HG02798 (cell line): Measurements from ENCODE around the gene HEATR1.
"Not testable (repeated sequence)": the region's sequence is repeated elsewhere in the genome, so short reads cannot be mapped to it uniquely, and the experiment has no call there.

Experiments
- ATAC-seq: cut with Tn5 transposase; IDR thresholded peaks from one replicate; pipeline ENCODE4 v1.9.1; 2021; ENCODE audit warnings: mild to moderate bottlenecking; ENCODE audit not compliant: unreplicated experiment, poor library complexity

Gene HEATR1

DNA sequence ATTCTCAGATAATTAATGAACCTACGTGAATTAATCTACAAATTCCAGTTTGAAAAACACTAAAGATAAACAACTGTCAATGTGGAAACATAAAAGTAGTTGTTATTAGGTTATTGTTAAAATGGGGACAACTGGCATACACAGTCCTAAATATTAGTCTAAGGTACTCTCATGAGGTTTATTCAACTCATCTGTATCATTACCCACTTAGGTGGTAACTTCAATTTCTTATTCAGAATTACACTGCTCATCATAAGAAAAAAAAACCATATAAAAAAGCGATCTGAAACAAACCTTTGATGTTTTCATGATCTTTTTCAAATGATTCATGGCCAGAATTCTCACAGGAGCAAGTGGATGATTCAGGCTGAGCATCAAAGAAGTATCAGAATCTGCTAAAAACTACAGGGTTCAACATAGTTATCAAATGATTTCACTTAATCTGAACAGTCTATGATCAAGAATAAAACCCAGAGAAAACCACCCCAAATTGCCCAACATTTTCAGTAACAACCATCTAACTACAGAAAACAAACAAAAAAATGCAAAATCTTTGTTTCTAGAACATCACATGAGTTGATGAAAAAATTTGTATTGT is 13.7 kb downstream of the HEATR1 start:
- no peak for ATAC-seq

GRCh38 chr1:236589531-236589930 is 14.8 kb downstream of the HEATR1 start:
- ATAC-seq: no peak

DNA sequence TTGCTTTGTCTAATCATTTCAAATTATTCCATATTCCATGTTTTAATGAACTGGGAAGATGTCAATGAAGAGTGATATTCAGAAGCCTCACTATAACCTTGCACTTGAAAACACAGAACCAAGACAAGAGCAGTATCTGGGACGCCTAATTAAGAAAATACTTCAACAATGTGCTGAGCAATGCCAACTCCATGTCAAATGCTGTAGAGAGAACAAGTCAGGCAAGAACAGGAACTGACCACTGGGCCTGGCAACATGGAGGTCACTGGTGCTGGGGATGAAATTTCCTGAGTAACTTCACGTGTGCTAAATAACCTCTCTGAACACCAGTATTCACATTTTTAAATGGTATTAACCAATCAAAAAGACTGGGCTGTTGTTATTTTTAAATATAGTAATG is 22.8 kb downstream of the HEATR1 start:
- ATAC-seq: no peak

DNA sequence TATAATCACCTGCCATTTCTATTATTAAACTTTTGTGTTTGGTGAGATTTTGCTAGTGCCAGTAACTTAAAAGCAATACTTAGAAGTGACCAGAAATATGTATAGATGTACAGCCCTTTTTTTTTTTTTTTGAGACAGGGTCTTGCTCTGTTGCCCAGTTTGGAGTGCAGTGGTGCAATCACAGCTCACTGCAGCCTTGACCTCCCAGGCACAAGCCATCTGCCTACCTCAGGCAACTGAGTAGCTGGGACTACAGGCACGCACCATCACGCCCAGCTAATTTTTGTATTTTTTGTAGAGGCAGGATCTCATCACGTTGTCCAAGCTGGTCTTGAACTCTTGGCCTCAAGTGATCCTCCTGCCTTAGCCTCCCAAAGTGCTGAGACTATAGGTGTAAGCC is 23.9 kb downstream of the HEATR1 start:
- ATAC-seq: not testable (repeated sequence)

GRCh38 chr1:236578661-236579060 is 25.7 kb downstream of the HEATR1 start:
- no peak for ATAC-seq

GRCh38 chr1:236577041-236577440 is 27.3 kb downstream of the HEATR1 start:
- not testable (repeated sequence) for ATAC-seq

- ATAC-seq: no peak
These were observed 28.3 kb downstream of the HEATR1 start for GRCh38 chr1:236576004-236576403.

DNA sequence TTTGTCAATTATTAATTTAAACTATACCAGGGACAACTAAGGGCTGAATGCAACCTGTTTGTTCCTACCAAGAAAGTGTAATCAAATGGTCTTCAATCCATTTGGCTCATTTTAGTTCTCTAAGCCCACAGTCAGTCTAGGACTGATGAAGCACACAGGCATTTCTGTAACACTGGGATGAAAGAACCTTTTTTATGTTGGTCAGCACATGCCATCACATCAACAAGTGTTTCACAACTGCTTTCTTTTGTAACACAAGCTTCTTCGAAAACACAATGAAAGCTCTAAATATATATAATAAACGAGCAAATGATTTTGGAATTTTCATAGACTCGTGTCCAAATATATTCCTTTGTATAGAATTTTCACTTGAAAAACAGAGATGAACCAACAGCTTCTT is 28.8 kb downstream of the HEATR1 start:
- ATAC-seq: no peak

- ATAC-seq: no peak
These were observed 35.9 kb downstream of the HEATR1 start for GRCh38 chr1:236568285-236568894.

GRCh38 chr1:236565530-236565929 is 38.8 kb downstream of the HEATR1 start:
- ATAC-seq: no peak

DNA sequence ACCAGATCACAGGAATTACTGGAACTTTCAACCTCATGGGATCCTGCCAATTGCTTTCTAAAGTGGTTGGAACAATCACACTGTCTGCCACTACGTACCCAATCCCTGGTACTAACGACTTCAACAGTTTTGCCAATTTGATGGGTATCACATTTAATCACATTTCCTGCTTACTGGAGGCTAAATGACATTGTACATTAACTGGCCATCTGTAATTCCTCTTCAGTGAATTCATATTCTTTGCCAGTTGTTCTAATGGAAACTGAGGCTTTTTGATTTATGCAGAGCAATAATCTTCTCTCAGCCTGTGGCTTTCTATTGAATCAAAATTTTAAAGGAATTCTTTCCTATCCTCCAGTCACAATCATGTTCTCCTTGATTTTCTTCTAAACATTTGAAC is 42.3 kb downstream of the HEATR1 start:
- no peak for ATAC-seq

- no peak for ATAC-seq
These were observed 44.0 kb downstream of the HEATR1 start for GRCh38 chr1:236560213-236560771.

DNA sequence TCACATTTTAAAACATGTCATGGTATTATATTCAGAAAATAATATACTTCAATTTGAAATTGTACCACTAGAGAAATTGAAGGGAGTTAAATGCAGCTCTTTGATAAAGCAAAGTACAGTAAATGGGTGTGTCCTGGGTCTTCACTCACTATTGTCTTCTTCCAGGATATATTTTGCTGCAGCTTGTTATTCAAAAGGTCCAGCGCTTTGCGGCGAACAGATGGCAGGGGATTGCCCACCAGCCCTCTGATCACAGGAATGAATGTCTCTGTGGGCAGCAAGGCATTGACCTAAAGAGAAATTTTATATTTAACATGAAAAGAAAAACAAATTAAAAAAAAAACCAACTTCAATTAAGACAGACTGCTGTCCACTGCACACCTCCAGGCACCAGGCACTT is 45.5 kb downstream of the HEATR1 start:
- ATAC-seq: no peak

GRCh38 chr1:236558081-236558480 is 46.2 kb downstream of the HEATR1 start:
- no peak for ATAC-seq

DNA sequence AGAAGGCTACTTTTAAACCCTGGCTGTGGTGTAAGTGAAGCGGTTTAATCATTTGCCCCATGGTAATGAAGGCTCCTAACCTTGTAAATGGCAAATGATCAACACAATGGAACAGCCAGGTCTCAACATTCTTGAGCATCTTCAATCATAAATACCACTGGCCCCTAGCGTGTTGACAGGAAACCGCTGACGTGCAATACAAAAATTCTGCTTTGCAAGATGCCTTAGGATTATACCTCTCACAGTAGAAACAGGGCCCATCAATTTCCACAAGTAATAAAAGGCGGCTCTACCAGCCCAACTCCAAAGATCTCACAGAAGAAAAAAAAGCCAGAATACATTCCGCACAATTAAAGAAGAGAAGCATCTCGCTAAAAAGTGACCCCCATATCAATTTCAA is 47.7 kb downstream of the HEATR1 start:
- ATAC-seq: no peak

GRCh38 chr1:236553370-236553769 is 50.9 kb downstream of the HEATR1 start:
- no peak for ATAC-seq

- no peak for ATAC-seq
These were observed 51.4 kb downstream of the HEATR1 start for GRCh38 chr1:236552901-236553300.

DNA sequence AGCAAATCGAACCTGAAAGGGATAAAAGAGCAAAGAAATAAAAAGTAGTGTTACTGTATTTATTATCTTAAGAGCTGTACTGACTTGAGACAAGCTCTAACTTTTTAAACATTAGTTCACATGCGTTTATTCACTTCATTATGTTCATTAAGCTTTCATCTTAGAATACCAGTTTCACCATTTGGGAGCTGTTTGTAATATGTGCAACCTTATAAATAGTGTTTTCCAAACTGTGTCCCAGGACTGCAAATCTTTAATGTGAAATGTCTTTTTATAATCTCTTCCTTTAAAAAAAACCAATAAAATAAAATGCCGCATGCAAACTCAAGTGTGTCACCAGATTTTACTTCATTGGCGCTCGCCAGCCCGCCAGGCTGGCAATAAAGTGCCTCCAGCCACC is 52.2 kb downstream of the HEATR1 start:
- no peak for ATAC-seq

GRCh38 chr1:236550961-236551851 is 53.1 kb downstream of the HEATR1 start:
- no peak for ATAC-seq

DNA sequence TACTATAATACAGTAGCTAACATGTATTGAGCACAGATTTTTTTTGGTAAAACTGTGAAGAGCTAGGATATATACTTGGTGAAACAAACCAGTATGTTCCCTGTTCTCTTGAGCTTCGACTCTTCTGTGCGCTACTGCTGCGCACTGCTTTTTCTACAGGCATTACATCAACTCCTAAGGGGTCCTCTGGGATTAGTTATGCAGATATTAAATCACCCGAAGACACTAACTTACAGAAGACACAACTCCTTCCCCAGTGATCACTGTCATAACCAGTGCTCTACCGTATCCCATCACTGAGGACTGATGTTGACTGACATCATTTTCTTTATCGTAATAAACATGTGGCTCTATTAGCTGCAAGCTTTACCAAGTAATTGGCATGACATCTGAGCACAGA is 55.9 kb downstream of the HEATR1 start:
- ATAC-seq: no peak

DNA sequence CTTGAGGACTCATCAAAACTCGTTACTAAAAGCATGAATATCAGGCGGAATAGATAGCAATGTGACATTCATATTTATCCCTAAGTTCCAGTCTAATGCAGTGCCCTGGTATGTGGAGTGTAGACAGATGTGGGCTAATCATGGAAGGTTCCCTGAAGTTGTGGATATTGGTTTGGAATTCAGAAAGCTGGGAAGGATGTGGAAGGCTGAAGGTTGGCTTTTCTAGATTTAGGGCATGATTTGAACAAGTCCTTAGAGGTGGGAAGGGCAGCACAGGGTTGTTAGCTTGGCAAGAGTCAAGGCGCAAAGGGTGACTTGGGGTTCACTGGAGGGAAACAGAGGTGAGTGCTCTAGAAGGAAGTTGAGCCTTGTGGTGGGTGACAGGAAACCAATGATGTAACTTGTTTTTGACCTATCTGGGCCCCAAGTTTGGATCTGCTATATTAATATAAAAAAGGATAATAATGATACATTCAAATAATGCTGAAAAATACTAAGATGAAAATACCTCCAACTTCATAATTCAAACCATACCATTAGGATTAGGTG is 58.6 kb downstream of the HEATR1 start:
- ATAC-seq: no peak
